ENCODE results near the gene FIBCD1.

The FIBCD1 gene, protein sequence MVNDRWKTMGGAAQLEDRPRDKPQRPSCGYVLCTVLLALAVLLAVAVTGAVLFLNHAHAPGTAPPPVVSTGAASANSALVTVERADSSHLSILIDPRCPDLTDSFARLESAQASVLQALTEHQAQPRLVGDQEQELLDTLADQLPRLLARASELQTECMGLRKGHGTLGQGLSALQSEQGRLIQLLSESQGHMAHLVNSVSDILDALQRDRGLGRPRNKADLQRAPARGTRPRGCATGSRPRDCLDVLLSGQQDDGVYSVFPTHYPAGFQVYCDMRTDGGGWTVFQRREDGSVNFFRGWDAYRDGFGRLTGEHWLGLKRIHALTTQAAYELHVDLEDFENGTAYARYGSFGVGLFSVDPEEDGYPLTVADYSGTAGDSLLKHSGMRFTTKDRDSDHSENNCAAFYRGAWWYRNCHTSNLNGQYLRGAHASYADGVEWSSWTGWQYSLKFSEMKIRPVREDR

DNA sequence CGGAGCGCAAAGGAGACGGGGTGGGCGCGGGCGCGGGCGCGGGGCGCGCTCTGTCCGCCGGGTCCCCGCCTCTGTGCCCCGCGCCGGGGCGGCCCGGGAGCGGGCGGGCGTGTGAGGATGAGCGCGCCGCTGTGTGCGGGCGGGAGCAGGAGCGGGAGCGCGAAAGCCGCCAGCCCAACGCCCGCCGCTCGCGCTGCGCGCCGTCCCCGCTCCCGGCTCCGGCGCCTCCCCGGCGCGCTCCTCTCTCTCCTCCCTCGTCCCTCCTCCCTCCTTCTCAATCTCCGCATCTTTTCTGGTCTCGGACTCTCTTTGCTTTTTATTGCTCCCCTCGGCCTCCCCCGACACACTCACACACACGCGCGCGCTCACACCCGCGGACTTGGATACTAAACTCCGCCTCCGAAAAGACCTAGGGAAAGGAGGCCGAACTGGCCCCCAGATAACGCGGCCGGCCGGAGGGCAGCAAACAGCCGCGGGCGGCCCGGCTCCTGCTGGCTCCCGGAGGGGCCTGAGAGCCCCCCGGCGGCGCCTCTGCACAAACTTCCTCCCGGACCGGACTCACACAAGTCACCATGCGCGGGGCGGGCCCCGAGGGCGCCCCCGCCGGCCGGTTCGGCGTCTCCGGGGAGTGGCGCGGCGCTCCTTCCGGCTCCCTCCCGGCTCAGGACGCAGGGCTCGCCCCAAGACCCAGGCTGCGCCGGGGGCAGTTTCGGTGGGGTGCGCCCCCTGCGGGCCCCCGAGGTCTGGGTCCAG is at the start of gene FIBCD1:
TSS of gene FIBCD1 (minus strand) at position 596 of the 753 bp plus-strand sequence. CDS start 640 bp downstream, outside the sequence.
- no peak for DNase-seq

DNA sequence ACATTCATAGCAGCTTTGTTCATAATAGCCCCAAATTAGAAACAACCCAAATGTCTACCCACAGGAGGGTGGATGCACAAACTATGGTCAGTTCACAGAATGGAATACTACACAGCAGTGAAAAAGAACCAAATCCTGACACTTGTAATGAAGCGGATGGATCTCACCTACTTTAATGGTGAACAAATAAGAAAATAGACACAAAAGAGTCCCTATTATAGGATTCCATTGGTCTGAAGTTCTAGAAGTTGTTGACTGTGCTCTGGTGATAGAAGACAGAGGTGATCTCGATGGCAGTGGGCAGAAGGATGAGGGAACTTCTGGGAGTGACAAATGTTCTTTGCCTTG is 49.3 kb upstream of the FIBCD1 start:
- DNase-seq = no peak

DNA sequence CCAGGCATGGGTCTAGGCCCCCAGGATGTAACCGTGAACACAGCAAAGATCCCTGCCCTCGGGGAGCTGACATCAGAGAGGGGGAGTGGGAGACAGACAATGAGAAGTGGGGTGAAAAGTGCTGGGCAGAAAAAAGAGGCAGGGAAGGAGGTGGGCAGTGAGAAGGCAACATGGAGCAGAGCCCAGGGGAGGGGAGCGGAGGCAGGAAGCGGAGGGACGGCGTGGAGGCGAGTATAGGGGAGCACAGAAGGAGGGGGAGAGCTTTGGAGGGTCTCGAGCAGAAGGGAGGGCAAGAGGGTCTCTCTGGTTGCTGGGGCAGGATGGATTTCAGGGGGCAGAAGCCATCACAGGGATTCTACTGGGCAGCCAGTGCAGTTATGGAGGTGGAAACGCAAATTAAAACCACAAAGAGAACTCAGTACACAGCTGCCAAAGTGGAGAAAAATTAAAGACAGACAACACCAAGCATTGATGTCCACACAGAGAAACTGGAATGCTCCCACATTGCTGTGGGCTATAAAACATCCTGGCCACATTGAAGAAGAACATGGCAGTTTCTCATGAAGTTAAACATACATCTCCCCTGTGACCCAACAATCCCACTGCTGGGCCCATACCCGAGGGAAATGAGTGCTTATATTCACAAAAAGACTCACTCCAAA is 48.8 kb upstream of the FIBCD1 start:
- DNase-seq = no peak

DNA sequence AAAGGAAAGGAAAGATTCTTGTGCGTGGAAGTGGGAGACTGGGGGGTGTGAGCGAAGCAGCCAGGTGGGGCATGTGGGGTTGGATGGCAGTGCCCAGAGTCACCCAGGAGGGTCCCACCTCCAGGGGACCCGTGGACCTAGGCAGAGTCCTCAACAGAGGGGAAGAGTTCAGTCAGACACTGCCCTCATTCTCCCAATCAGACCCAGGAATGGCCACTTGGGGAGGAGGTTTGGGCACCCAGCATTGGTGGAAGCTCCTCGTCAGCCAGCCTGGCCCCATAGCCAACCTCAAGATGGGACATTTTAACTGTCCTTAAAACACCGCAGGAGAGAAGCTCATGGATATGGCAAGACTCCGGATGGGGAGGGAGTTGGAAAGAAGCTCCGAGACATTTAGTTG is 48.0 kb upstream of the FIBCD1 start:
- DNase-seq = no peak

DNA sequence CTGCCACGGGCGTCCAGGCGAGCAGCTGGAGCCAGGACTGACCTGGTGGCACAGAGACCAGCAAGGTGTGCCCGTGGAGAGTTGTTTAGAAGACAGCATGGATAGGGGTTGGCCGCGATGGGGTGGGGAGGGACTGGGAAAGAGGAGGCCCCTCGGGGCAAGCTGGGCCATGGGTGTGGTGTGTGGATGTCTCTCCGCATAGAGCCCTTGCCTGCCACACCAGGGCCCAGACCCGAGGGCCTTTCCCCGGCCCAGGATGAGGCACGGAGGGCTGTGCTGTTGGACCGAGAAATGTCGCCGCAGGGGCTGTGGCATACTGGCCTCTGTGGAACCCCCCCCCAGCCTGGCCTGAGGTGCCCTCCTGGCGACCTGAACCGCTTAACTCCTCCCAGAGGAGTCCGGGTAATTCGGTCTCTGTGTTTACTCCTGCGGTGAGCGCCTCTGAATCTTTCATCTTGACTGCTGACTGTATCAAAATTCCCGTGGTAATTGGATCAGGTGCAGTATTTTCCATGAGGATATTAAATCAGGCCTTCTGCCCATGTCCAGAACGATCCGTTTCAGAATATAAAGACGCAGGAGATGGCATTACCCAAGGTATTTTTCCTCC is 47.4 kb upstream of the FIBCD1 start:
- DNase-seq = no peak

DNA sequence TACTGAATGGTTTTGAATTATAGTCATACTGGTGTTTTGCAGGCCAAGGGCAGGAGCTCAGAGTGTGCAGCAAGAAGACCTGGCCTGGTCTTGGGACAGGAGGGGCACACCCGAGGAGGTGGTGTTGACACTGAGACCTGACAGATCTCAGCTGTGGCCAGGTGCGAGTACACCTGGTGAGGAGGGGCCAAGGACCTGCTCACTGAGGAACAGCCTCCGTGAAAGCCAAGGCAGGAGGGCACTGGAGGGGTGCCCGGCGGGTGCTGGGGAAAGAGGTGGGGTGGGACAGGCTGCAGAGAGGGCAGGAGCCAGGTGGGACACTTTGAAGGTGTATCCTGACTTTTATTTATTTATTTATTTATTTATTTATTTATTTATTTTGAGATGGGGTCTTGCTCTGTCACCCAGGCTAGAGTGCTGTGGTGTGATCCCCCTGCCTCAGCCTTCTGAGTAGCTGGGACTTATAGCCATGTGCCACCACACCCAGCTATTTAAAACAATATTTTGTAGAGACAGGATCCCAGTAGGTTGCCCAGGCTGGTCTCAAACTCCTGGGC is 46.6 kb upstream of the FIBCD1 start:
- DNase-seq = no peak

DNA sequence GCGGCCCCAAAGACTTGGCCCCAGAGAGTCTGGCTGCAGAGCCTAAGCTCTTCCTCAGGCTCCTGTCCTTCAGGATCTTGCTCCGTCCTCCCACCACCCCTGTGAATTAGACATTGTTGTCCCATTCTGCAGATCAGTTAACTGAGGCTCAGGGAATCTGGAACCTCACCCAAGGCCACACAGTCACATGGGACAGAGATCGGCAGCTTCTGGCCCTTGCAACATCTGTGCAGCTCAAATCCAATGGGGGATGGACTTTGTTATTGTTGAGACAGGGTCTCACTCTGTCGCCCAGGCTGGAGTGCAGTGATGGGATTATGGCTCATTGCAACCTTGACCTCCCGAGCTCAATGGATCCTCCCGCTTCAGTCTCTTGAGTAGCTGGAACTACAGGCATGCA is 46.0 kb upstream of the FIBCD1 start:
- no peak for DNase-seq

DNA sequence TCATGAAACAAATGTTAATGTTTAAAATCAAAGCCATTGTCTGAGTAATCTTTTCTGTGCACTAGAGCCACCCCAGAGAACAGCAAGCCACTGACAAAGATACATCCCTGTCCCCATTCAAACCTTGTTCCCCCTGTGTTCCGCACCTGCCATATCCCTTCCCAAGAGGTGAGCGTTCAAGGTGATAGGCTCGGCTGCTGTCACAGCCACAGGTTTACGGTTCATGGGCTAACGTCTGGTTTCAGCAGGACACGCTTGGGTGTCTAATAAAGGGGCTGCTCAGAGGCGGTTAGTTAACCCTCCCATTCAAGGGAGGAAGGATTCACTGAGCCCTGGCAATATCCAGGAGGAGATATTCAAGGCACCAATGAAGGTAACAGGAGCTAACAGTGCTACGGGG is 45.5 kb upstream of the FIBCD1 start:
- DNase-seq = no peak

DNA sequence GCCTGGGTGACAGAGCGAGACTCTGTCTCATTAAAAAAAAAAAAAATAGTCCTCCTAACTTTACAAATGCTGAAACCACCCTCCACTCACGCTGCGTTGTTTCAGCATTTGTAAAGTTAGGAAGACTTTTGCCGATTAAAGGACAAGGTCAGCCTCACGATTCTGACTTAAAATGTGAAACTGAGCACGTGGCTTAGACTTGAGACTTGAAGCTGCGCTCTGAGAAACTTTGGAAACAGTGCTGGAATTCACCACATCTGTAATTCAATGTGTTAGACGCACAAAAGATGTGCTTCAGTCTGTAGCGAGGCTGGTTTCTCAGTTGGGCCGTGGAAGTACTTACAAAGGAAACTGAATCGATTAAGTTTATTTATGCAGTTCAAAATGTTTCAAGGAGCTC is 44.9 kb upstream of the FIBCD1 start:
- DNase-seq = no peak

DNA sequence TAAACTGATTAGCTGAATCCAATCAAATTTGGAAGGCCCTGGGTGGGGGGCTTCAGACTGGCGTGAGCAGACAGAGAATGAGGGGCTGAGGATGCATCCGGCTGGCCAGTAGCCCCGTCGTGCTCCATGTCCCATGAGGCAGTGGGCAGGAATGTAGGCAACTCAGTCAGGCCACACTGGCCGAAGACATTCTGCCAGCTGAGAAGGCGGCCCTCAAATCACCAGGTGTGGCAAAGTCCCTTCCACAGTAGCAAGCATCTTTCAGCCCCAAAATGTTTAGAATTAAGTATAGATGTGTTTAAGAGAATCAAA is 44.3 kb upstream of the FIBCD1 start:
- DNase-seq = no peak

DNA sequence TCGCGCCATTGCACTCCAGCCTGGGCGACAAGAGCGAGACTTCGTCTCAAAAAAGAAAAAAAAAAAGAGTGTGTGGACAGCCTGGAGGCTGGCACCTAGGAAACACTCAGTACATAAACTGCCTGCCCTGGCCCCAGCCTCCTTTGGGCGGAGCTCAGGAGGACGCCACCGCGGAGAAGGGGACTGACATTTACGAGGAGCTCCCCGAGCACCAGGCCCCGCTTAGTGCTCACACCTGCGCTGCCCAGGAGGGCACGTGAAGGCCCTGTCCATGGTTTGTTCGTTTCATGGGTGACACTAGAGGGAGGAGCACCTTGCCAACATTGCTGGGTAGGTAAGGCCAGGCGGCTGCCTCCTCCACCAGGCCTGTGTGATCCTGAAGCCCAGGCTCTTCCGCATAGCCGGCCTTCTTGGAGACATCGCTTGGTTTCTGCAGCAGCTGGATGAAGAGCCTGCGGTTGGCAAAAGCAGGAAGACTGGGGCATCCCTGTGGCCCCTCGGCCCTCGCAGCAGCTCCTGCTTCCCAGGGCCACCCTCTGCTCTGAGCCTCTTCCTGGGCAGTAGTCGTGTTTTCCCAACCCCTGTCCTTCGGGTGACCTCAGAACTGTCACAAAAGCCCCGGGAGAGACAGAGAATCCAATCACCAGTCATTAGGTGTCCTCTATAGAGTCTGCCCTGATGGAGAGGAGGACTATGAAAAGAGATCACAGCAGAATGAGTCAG is 43.8 kb upstream of the FIBCD1 start:
- DNase-seq = no peak

DNA sequence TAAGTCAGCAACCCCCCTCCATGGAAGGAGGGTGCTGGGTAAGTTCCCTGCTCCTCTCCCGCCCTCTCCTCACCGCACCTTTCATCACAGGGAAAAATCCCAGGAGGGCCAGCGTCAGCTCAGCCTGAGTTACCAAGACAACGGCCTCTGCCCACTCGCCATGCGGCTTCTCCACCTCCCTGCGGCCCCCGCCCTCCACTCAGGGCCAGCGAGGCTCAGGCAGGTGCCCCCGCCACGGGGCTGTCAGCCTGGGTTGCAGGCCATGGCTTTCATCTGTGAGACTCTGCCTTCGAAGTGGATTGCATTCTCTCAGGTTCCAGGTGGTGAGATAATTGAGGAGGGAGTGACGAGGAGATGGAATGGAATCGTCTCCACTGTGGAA is 42.7 kb upstream of the FIBCD1 start:
- DNase-seq = no peak

DNA sequence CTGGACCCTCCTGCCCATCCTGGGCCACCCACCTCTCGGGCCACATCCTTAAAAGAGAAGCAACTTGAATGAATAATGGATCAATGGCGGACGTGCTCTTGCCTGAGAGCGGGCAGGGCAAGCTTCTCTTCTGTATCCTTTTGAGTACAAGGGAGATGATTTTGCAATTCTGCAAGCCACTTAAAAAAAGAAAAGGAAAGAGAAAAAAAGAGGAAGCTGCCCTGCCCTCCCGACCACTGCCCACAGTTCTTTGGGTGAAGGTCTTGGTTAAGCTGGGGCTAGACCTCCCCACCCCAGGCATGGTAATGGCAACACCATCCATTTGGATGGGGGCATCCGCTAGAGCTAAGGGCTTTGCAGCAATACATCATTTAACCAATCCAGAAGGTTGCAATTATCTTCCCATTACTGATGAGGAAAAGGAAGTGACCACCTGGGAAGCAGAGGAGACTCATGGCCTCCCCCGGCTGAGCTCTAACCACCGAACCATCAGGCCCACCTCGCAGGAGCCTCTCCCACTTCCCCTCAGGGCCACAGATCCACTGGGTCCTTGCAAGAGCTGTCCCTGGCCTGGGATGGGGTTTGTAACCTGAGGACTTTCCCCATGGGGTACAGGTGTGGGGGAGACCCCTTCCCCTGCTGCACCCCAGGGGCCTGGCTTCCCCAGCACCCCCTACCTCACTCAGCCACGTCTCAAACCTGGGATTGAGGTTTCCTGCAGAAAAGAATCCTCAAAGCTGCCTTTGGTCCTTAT is 42.1 kb upstream of the FIBCD1 start:
- DNase-seq = no peak

DNA sequence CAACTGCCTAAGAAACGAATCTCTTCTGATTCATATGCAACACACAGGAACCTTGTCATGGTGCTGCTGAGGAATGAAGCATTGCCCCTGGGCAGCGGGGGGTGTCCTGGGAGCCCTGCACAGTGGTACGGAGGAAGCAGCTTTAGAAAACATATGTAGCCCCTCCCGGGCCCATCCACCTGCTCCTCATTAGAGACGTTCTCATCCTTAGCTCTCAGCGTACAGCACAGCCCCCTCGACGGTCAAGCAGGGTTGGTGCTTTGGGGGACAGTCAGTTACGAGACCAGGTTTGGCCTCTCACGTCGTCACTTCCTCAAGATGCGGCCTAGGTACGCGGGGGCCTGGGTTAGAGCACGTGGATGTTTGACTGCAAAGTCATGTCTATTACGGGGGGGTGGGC is 41.5 kb upstream of the FIBCD1 start:
- DNase-seq = no peak

DNA sequence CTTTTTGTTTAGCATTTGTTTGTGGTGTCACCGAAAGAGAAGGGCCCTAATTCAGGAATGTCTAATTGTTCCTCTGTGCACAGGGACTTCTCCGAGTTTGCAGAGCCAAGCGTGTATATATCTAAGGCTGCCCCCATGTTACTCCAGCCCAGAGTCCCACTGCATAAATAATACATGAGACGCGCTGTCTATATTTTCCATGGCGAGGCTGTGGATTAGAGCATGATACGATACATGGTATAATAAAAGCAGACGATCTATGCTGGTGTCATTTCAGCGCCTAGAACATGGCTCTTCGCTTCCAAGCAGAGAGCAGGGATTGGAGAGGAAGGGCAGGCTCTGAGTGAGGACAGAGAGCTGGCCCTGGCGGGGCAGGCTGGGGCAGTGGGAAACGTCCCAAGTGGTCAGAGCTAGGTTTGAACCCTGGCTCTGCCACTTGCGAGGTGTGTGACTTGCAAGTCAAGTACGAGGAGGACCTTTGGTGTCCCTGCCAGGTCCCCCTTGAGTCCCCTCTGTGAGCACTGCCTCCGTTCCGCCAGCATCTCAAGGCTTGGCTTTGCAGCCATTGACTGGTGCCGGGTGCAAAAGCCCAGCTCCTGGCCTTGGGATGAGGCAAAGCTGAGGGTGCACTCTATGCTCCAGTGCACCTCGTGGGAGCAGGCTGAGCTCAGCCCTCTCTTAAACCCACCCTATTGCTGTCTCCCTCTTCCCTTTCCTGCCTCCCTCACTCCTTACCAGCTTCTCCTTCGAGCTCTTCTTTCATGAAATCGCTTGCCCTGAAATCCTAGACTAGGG is 40.7 kb upstream of the FIBCD1 start:
- no peak for DNase-seq

DNA sequence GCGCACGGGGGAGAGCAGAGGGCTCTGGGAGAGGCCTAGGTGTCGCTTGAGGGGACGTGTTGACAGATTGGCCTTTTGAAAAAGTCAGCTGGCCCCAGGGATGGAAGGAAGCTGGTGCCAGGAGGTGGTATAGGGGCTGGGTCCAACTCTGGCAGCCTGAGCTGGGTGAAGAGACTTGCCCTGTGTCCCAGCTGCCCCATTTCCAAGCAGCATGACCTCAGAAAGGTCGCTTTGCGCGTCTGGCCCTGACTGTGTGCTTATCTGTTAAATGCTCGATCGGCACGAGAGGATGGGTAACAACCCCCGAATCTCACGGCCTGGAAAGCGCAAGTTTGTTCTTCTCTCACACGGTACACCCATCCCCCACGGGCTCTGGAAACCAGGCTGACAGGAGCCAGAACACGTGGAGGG is 38.8 kb upstream of the FIBCD1 start:
- no peak for DNase-seq

DNA sequence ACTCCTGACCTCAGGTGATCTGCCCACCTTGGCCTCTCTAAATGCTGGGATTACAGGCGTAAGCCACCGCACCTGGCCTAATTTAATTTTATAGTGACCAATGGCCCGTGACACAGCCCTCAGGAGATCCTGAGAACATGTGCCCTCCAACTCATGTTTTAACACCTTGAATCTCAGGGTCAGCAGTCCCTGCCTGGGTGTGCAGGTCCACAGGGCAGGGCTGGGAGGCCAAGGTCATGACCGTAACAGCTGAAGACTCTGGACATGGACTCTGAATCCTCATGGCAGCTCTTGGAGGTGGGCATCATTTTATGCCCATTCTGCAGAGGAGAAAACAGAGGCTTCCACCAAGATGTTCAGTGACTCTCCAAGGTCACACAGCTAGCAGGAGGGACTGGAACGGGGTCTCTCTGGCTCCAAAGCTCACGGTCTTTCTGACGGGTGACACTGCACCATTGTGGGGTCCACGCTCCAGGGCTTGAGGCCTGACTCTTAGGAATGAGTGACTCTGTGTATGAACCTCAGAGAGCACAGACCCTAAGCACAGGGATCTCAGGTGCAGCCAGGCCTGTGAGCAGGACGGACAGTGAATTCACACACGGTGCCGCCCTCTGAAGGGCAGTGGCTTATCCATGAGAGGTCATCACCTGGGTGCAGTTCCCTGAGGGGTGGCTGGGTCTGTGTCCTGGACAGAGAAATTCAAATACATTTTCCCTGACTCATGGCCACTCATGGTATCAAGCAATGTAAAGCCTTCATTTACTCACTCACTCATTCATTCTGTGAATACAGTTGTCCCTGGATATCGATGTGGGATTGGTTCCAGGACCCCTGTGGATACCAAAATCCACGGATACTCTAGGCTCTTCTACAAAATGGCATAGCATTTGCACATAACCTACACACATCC is 37.1 kb upstream of the FIBCD1 start:
- no peak for DNase-seq

DNA sequence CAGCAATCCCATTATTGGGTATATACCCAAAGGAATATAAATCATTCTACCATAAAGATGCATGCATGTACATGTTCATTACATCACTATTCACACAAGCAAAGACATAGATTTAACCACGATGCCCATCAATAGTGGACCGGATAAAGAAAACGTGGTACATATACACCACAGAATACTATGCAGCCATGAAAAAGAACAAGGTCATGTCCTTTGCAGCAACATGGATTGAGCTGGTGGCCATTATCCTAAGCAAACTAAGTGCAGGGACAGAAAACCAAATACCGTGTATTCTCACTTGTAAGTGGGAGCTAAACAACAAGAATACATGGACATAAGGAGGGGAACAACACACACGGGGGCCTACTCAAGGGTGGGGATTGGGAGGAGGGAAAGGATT is 36.1 kb upstream of the FIBCD1 start:
- no peak for DNase-seq

DNA sequence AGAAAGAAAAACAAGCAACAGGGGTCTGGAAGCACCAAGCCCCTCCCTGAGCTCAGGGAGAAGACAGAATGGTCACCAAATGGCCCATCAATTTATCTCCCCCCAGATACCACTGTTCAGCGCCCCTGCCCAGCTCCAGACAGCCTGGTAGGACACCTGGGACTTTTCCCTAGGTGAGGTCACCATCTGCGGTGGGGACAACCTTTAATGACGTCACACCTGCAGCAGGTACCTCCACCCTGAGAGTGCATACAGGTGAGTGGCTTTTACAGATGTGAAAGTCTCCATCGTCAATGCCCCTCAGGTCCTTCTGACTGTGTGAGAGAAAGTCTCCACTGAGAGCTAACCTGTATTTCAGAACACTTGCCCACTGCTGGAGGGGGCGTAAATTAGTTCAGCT is 35.6 kb upstream of the FIBCD1 start:
- no peak for DNase-seq

Data from NCI-H1105 treated with DMSO at 0.1 percent for 48 hours (cell line).